SJSA1 (cell line): Measurements from ENCODE around the gene CFI. TPM values are rescaled to one million over a fixed set of nuclear protein-coding genes. Genes with fewer than 3 reads are reported as not detected.

Experiments used
- DNase-seq, 2 experiments: peaks; one replicate each; pipeline ENCODE4 v3.0.0-alpha.2; 2015 to 2020; ENCODE audit warnings: low spot score in 2 of 2, low read depth in 1 of 2
- H3K27ac ChIP-seq: fragments of 250-450 bp; sonication (Bioruptor Pico); 2 replicates; pipeline ENCODE4 v1.5.1; 2020; ENCODE audit warnings: mild to moderate bottlenecking, moderate library complexity
- H3K27me3 ChIP-seq: fragments of 250-450 bp; sonication (Bioruptor Pico); replicated peaks from 2 replicates; pipeline ENCODE4 v1.5.1; 2020; ENCODE audit warnings: mild to moderate bottlenecking, moderate library complexity
- H3K36me3 ChIP-seq: fragments of 250-450 bp; sonication (Bioruptor Pico); 2 replicates; pipeline ENCODE4 v1.5.1; 2020; ENCODE audit warnings: mild to moderate bottlenecking
- H3K4me1 ChIP-seq: fragments of 250-450 bp; sonication (Bioruptor Pico); replicated peaks from 2 replicates; pipeline ENCODE4 v1.6.1; 2021; ENCODE audit warnings: mild to moderate bottlenecking
- H3K4me3 ChIP-seq: fragments of 250-450 bp; sonication (Bioruptor Pico); 2 replicates; pipeline ENCODE4 v1.5.1; 2020; ENCODE audit warnings: mild to moderate bottlenecking
- H3K9me3 ChIP-seq: fragments of 250-450 bp; sonication (Bioruptor Pico); replicated peaks from 2 replicates; pipeline ENCODE4 v1.5.1; 2020; ENCODE audit warnings: mild to moderate bottlenecking
- total RNA-seq: library from RNA; depleted of rRNA; stranded (reverse); fragments of >200 nt; shearing (Covaris generic); gene quantifications from 2 replicates; pipeline ENCODE4 v1.2.3, GENCODE V29; 2014

Gene CFI
- total RNA-seq, 1 experiment from 2014 or later = 3.7 TPM

DNA sequence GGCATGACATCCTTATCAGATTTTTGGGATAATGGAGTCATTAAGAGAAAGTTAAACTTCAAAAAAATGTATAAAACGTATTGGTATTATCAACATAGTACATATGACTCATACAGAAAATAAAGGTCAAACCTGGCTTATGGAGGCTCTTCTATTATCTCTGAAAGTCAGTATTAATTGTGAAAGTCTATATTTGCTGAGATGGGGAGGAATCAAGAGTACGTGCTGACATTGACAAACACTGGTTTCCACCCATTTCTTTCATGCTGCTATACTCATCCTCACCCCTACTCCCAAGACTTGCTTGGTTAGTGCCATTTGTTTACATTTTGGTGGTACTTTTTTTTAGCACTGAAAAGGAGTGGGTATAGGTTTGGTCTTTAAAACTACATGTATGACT lies 41.1 kb downstream of the CFI start:
- no peak for DNase-seq
- Histone ChIP-seq H3K36me3 (no peaks in the 10 kb centered on the region), H3K4me1 (no peaks in the 10 kb centered on the region), H3K27ac (no peak overlapping the region), H3K27me3 (no peaks in the 10 kb centered on the region), H3K4me3 (no peak overlapping the region), H3K9me3 (no peaks in the 10 kb centered on the region)

DNA sequence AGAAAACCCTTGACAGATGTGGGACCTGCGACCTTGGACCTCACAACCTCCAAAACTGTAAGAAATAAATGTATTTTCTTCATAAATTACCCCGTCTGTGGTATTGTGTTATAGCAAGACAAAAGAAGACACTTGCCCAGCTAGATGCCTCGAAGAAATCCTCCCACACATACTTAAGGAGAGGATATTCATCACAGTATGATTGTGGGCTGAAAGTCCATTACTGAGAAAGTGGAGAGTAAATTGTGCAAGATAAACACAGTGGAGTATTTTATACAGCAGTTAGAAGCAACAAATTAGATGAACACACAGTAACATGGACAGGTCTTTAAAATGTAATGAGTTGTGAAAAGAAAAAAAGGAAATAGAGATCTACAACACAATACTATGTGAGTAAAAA lies 46.1 kb downstream of the CFI start:
- no peaks in the 10 kb centered on the region for H3K9me3 ChIP-seq
- no peaks in the 10 kb centered on the region for H3K36me3 ChIP-seq
- DNase-seq = no peak
- no peaks in the 10 kb centered on the region for H3K27me3 ChIP-seq
- no peak overlapping the region for H3K27ac ChIP-seq
- no peak overlapping the region for H3K4me3 ChIP-seq
- no peaks in the 10 kb centered on the region for H3K4me1 ChIP-seq

DNA sequence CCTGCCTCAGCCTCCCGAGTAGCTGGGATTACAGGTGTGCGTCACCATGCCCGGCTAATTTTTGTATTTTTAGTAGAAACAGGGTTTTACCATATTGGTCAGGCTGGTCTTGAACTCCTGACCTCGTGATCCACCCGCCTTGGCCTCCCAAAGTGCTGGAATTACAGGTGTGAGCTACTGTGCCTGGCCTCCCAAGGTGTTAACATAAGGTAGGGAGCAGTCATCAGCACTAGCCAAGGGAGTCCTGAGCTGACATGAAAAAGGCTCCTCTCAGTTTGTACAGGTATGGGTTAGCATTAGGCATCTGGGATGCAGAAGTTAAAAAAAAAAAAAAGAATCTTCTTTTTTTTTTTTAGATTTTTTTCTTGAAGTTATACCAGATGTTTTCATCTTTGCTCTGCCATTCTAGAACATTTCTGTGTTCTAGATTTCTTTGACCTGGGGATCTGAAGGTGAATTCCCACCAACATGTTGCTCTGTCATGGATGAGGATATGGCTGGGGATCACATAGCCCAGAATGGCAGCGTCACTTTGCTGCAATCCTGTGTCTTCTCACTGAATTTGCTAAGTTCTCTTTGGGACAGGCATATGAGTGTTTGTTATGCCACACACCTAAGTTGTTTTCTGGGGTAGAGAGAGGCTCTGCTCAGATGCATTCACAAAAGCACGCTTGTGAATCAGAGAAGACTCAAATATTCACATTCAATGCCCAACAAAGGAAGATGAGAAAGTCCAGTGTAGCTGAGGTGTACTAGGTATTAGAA lies 47.5 kb downstream of the CFI start:
- Histone ChIP-seq H3K9me3 (no peaks in the 10 kb centered on the region), H3K4me3 (no peak overlapping the region)
- no peak for DNase-seq

DNA sequence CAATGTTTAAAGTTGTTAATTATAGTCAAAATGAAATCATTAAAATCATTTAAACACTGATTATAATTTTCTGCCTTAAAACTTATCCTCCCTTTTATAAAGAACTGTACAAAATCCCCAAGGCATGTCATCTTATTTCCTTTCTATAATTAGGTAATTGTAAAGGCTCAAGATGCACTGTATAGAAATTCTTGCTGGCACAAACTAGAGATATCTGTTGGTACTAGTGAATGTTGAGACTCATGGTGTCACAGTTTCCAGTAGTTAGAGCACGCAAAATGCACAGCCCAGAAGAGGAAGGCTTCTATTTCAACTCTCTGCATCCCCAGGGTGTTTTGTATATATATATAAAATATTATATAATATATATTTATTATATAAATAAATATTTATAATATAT lies 49.3 kb downstream of the CFI start:
- Histone ChIP-seq H3K27me3 (no peaks in the 10 kb centered on the region), H3K4me1 (no peaks in the 10 kb centered on the region), H3K4me3 (no peak overlapping the region), H3K9me3 (no peaks in the 10 kb centered on the region), H3K36me3 (no peaks in the 10 kb centered on the region), H3K27ac (no peak overlapping the region)
- DNase-seq = no peak

More for the DNA sequence above, 47.5 kb downstream of the CFI start:
- Histone ChIP-seq H3K4me1 (no peaks in the 10 kb centered on the region), H3K27ac (no peak overlapping the region), H3K36me3 (no peaks in the 10 kb centered on the region), H3K27me3 (no peaks in the 10 kb centered on the region)

DNA sequence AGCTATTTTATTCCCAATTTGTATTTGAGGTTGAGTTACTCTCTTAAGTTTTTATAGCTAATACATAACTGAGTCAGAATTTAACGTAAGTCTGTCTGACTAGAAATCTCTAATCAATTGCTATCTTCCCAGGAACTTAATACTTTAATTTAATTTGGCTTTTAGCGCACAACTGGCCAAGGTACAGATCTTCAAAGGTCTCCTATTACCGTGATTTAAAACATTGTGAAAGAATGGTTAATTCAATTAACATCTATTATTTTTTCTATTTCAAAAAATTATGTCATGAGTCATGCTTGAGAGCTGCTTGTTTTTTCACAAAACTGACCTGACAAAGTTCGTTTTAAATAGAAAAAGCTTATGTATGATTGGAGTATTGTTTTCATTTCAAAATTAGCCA lies 49.9 kb downstream of the CFI start:
- no peaks in the 10 kb centered on the region for H3K4me1 ChIP-seq
- DNase-seq = no peak
- H3K9me3 ChIP-seq = no peaks in the 10 kb centered on the region
- H3K36me3 ChIP-seq = no peaks in the 10 kb centered on the region
- no peaks in the 10 kb centered on the region for H3K27me3 ChIP-seq
- H3K27ac ChIP-seq = no peak overlapping the region
- no peak overlapping the region for H3K4me3 ChIP-seq

DNA sequence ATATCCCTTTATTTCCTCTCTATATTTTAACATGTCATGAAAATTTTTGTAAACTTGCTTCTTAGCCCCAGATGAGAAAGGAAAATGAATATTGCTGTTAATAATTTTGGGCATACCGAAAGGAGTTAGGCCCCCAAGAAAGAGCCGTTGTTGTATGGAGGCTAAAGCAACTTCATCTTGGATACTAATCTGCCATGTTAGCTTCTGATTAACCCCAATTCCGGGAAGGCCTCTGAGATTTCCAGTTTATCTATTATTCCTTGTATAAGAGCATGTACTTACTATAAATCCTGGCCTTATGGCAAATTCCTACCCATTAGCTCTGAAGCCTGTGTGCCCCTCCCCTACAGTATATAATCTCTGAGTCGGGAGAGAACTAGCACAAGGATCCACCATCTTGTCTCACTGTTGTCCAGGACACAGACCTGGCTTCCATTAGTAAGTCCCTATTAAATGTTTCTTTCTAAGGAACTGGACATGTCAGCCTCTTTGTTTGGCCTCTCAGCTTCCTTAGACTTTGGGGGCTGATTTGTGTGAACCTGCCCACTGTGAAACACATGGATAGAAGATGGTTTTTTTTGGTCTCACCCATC lies 51.1 kb downstream of the CFI start:
- Histone ChIP-seq H3K27me3 (no peaks in the 10 kb centered on the region), H3K9me3 (no peaks in the 10 kb centered on the region), H3K36me3 (no peaks in the 10 kb centered on the region), H3K4me1 (no peaks in the 10 kb centered on the region), H3K27ac (no peak overlapping the region), H3K4me3 (no peak overlapping the region)
- DNase-seq = no peak

DNA sequence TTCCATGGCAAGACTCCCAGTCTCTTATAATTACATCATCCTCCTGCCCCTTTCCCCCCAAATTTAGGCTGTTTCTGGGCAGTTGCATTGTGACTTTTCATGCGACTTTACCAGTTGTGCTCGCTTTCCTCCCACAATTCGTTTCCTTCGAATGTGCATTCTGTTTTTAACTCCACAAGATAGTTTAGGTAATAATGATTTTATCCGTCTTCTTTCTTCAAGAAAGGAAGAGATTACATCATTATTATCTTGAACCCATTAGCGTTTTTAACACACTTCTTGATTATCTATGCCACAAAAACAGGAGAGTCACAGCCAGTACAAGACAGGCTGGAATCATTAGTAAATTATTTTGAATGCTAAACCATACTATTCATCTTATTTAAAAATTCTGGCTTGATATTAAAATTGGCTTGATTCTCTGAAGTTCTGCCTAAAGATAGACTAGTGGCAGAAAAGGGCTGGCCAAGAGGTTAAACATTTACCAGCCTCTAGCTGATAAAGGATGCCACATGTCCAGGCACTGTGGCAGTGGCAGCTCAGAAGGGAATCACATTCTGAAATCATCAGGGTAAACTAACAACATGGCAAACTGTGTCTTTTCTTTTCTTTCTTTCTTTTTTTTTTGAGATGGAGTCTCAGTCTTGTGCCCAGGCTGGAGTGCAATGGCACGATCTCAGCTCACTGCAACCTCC lies 52.3 kb downstream of the CFI start:
- no peaks in the 10 kb centered on the region for H3K9me3 ChIP-seq
- H3K4me1 ChIP-seq = no peaks in the 10 kb centered on the region
- no peak overlapping the region for H3K27ac ChIP-seq
- H3K27me3 ChIP-seq = no peaks in the 10 kb centered on the region
- H3K4me3 ChIP-seq = no peak overlapping the region
- no peak for DNase-seq
- no peaks in the 10 kb centered on the region for H3K36me3 ChIP-seq

DNA sequence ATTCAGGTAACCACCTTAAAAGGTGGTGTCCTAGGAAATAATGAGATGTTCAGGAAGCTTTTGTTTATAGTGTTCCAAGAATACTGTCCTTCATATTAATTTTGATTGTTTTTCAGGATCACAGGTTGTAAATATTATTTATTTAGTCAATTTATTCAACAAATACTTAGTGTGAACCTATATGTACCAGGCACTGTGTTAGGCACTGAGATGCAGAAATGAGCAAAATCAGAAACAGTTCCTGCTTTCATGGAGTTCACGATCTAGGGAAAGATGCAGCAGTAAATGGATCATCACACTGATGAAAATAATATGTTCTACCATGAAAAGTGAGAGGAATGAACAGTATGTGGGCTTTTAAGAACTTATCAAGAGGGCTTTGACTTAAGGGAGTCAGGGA lies 53.7 kb downstream of the CFI start:
- no peaks in the 10 kb centered on the region for H3K4me1 ChIP-seq
- no peaks in the 10 kb centered on the region for H3K9me3 ChIP-seq
- DNase-seq = no peak
- no peaks in the 10 kb centered on the region for H3K27me3 ChIP-seq
- H3K4me3 ChIP-seq = no peak overlapping the region
- no peaks in the 10 kb centered on the region for H3K36me3 ChIP-seq
- no peak overlapping the region for H3K27ac ChIP-seq

DNA sequence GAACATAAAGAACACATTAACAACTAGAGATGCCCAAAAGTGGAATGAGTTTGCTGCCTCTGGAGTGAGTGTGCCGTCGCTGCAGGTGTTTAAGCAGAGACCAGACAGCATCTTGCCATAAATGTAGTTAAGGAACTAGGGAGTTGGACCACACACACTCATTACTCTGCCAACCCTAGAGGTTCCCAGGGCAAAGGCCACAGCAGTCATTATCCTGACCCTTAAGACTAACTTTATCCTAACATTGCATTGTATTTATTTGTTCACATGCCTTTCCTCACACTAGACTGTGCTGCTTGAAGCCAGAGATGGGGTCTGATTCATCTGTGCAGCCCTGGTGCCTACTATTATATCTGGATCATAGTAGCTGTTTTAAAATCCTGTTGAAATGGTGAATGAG lies 55.1 kb downstream of the CFI start:
- Histone ChIP-seq H3K27me3 (no peaks in the 10 kb centered on the region), H3K36me3 (no peaks in the 10 kb centered on the region), H3K9me3 (no peaks in the 10 kb centered on the region), H3K4me1 (no peaks in the 10 kb centered on the region), H3K4me3 (no peak overlapping the region), H3K27ac (no peak overlapping the region)
- no peak for DNase-seq

DNA sequence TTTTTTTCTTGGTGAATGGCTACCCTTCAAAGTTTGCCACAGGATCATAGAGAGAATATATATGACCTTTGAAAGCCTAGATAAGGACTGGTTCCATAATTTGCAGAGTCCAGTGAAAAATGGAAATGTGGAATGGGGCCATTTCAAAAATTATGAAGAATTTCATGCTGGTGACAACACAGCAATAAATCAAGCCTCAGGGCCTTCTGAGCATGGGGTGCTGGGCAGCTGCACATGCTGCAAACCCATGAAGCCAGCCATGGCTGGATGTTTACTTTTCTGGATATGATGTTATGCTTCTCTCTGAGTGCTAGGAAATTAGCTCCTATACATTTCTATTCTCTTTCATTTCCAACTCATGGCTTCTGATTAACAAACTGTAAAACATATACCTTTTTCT lies 56.0 kb downstream of the CFI start:
- DNase-seq = no peak
- Histone ChIP-seq H3K27me3 (no peaks in the 10 kb centered on the region), H3K4me1 (no peaks in the 10 kb centered on the region), H3K27ac (no peak overlapping the region), H3K36me3 (no peaks in the 10 kb centered on the region), H3K4me3 (no peak overlapping the region), H3K9me3 (no peaks in the 10 kb centered on the region)

DNA sequence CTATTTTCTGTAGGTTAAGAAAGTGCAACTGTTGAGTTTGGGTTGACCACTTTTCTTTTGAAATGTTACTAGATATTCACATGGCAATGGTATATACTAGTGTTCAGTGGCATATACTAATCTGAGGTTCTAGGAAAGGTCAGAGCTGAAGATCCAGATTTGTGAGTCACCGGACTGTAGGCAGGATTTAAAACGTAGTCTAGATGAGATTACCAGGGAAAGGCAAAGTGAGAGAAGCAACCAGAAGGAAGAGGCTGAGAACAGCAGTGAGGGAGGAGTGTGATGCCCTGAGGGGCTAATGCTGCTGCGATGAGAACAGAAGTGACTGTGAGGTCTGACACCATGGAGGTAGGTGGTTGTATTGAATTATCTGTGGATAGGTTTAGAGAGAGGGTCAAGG lies 62.3 kb downstream of the CFI start:
- Histone ChIP-seq H3K4me1 (no peaks in the 10 kb centered on the region), H3K36me3 (no peaks in the 10 kb centered on the region), H3K27me3 (no peaks in the 10 kb centered on the region), H3K27ac (no peak overlapping the region), H3K9me3 (no peaks in the 10 kb centered on the region), H3K4me3 (no peak overlapping the region)
- no peak for DNase-seq

DNA sequence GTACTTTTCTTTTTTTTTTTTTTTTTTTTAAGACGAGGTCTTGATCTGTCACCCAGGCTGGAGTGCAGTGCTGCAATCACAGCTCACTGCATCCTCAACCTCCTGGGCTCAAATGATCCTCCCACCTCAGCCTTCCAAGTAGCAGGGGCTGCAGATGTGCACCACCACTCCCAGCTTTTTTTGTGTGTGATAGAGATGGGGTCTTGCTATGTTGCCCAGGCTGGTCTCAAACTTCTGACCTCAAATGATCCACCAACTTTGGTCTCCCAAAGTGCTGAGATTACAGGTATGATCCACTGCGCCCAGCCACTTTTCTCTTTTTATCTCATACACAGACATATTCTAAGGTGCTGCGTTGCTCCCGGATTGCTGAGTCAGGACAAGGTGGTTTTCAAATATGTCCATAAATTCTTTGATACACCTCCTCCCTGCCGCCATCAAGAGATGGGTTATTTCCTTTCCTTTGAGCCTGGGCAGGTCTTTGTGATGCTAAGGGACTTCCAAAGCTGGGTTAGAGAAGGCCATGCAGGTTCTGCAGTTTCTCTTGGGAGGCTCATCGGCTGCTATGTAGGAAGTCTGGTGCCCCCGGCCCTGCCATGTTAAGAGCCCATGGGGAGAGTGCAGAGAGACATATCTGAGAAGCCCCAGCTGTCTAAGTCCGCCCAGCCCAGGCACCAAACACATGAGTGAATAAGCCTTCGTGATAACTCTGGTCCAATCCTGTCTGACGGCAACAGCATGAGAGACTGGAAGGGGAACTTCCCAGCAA lies 63.5 kb downstream of the CFI start:
- DNase-seq = no peak
- no peaks in the 10 kb centered on the region for H3K9me3 ChIP-seq
- H3K4me1 ChIP-seq = no peaks in the 10 kb centered on the region
- no peak overlapping the region for H3K27ac ChIP-seq
- H3K36me3 ChIP-seq = no peaks in the 10 kb centered on the region
- H3K27me3 ChIP-seq = no peaks in the 10 kb centered on the region
- no peak overlapping the region for H3K4me3 ChIP-seq

DNA sequence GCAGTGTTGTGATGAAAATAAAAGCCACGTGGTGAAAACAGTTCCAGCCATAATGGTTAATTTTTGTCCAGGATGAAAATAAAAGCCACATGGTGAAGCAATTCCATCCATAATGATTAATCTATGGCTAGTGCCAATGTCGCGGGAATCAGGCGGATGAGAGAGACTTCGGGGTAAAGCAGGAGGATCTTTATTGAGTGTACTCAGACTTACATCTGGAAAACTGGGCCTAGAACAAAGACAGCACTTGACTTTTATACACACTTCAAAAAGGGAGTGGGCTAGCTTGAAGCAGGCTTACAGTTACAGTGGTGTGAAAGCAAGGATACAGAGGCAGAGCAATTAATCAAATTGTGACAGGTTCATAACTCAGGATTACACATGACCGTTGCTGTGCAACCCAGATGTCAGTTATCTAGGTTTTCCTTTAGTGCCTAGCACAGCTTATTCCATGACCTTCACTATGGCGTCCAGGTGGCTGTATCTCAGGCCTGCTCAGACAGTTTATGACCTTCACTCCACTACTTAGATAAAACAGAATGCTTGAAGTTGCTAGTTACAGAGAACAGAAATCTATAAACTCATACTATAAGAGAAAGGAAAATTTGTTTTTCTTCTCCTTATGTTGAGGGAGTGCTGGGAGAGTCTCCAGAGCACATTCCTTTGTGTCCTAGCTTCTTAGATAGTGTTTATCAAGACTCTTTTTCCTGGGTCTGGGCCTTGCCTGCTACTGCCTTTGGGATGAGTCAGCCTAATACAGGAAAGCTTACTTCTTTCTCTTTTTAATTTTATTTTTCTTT lies 66.0 kb downstream of the CFI start:
- DNase-seq = no peak
- Histone ChIP-seq H3K4me3 (no peak overlapping the region), H3K27ac (no peak overlapping the region)

More for the DNA sequence above, 66.0 kb downstream of the CFI start:
- no peaks in the 10 kb centered on the region for H3K36me3 ChIP-seq
- H3K9me3 ChIP-seq = no peaks in the 10 kb centered on the region
- H3K27me3 ChIP-seq = no peaks in the 10 kb centered on the region
- H3K4me1 ChIP-seq = peaks cover 1% of the 10 kb centered on the region; the same call in 1 of the 2 replicates
